H9 (cell line): ENCODE data around the gene LRRC7. TPM values are rescaled to one million over a fixed set of nuclear protein-coding genes. Genes with fewer than 3 reads are reported as not detected.

Source experiments
- DNase-seq: peaks from one replicate; pipeline ENCODE4 v3.0.0-alpha.2; 2017
- H2AFZ ChIP-seq: one replicate; pipeline ENCODE4 v1.6.1; 2013; ENCODE audit warnings: mild to moderate bottlenecking, low read length, control low read depth, moderate library complexity
- H2AK5ac ChIP-seq: 2 replicates; pipeline ENCODE4 v1.6.1; 2013; ENCODE audit warnings: low read length, control low read depth, mixed read lengths; ENCODE audit not compliant: insufficient read length
- H2BK120ac ChIP-seq: one replicate; pipeline ENCODE4 v1.6.1; 2013; ENCODE audit warnings: low read depth, mild to moderate bottlenecking, low read length, control low read depth, inconsistent platforms; ENCODE audit not compliant: poor library complexity, severe bottlenecking
- H2BK12ac ChIP-seq: 2 replicates; pipeline ENCODE4 v1.6.1; 2013; ENCODE audit warnings: low read length, control low read depth, mixed read lengths, low read depth; ENCODE audit not compliant: insufficient read length
- H2BK15ac ChIP-seq: 2 replicates; pipeline ENCODE4 v1.6.1; 2013; ENCODE audit warnings: low read depth, low read length, control low read depth
- H2BK20ac ChIP-seq: one replicate; pipeline ENCODE4 v1.6.1; 2013; ENCODE audit warnings: low read depth, mild to moderate bottlenecking, low read length, control low read depth, inconsistent platforms; ENCODE audit not compliant: poor library complexity, severe bottlenecking
- H2BK5ac ChIP-seq: 2 replicates; pipeline ENCODE4 v1.6.1; 2013; ENCODE audit warnings: low read length, control low read depth, mixed read lengths; ENCODE audit not compliant: insufficient read length
- H3K14ac ChIP-seq: 2 replicates; pipeline ENCODE4 v1.6.1; 2013; ENCODE audit warnings: low read length, control low read depth; ENCODE audit not compliant: insufficient read depth
- H3K18ac ChIP-seq: 2 replicates; pipeline ENCODE4 v1.6.1; 2013; ENCODE audit warnings: low read depth, mild to moderate bottlenecking, mixed read lengths, low read length, control low read depth; ENCODE audit not compliant: insufficient read length
- H3K23ac ChIP-seq: 2 replicates; pipeline ENCODE4 v1.6.1; 2013; ENCODE audit warnings: low read length, control low read depth, mixed read lengths, low read depth; ENCODE audit not compliant: insufficient read length
- H3K23me2 ChIP-seq: 2 replicates; pipeline ENCODE4 v1.6.1; 2013; ENCODE audit warnings: low read depth, mild to moderate bottlenecking, mixed read lengths, low read length, control low read depth; ENCODE audit not compliant: insufficient read length, poor library complexity, severe bottlenecking
- H3K27ac ChIP-seq: 2 replicates; pipeline ENCODE4 v1.5.1; 2013; ENCODE audit warnings: low read length, control low read depth, mixed read lengths, low read depth; ENCODE audit not compliant: insufficient read length
- H3K27me3 ChIP-seq: 2 replicates; pipeline ENCODE4 v1.6.1; 2013; ENCODE audit warnings: low read length, control low read depth, inconsistent platforms; ENCODE audit not compliant: insufficient read depth
- H3K4ac ChIP-seq: 2 replicates; pipeline ENCODE4 v1.6.1; 2013; ENCODE audit warnings: low read depth, mild to moderate bottlenecking, control low read depth, inconsistent platforms, low read length, moderate library complexity
- H3K4me1 ChIP-seq: 2 replicates; pipeline ENCODE4 v1.6.1; 2013; ENCODE audit warnings: low read length, control low read depth, inconsistent platforms; ENCODE audit not compliant: insufficient read depth
- H3K4me2 ChIP-seq: 2 replicates; pipeline ENCODE4 v1.6.1; 2013; ENCODE audit warnings: low read length, control low read depth, mixed read lengths; ENCODE audit not compliant: insufficient read length, insufficient read depth
- H3K56ac ChIP-seq: 2 replicates; pipeline ENCODE4 v1.6.1; 2013; ENCODE audit warnings: low read depth, mild to moderate bottlenecking, mixed read lengths, low read length, control low read depth; ENCODE audit not compliant: insufficient read length
- H3K79me1 ChIP-seq: 2 replicates; pipeline ENCODE4 v1.6.1; 2013; ENCODE audit warnings: low read depth, mild to moderate bottlenecking, moderate library complexity, low read length, control low read depth, inconsistent platforms; ENCODE audit not compliant: insufficient read depth, poor library complexity, severe bottlenecking
- H3K79me2 ChIP-seq: 2 replicates; pipeline ENCODE4 v1.6.1; 2013; ENCODE audit warnings: low read length, control low read depth, inconsistent platforms; ENCODE audit not compliant: insufficient read depth
- H3K9ac ChIP-seq: 2 replicates; pipeline ENCODE4 v1.6.1; 2013; ENCODE audit warnings: low read length, control low read depth, mixed read lengths; ENCODE audit not compliant: insufficient read length; ENCODE audit errors: extremely low read depth
- H3K9me3 ChIP-seq: one replicate; pipeline ENCODE4 v1.6.1; 2013; ENCODE audit warnings: low read depth, low read length, inconsistent platforms; ENCODE audit not compliant: control insufficient read depth
- H3T11ph ChIP-seq: one replicate; pipeline ENCODE4 v1.6.1; 2013; ENCODE audit warnings: mild to moderate bottlenecking, low read length, control low read depth, inconsistent platforms
- H4K20me1 ChIP-seq: one replicate; pipeline ENCODE4 v1.6.1; 2013; ENCODE audit not compliant: control insufficient read depth, insufficient read length, insufficient read depth
- H4K5ac ChIP-seq: 2 replicates; pipeline ENCODE4 v1.6.1; 2013; ENCODE audit warnings: low read depth, mild to moderate bottlenecking, mixed read lengths, low read length, control low read depth; ENCODE audit not compliant: insufficient read length
- H4K8ac ChIP-seq: replicated peaks from 2 replicates; pipeline ENCODE4 v1.6.1; 2013; ENCODE audit warnings: low read length, control low read depth, mixed read lengths, low read depth; ENCODE audit not compliant: insufficient read length
- H4K91ac ChIP-seq: 2 replicates; pipeline ENCODE4 v1.6.1; 2013; ENCODE audit warnings: low read depth, mild to moderate bottlenecking, moderate library complexity, mixed read lengths, low read length, control low read depth; ENCODE audit not compliant: insufficient read length
- H3K27ac Mint-ChIP-seq, 3 experiments: 2 replicates in 2 of 3; 3 replicates in 1 of 3; pipeline ENCODE4 v1.8.0; 2020 to 2021; ENCODE audit warnings: mixed read lengths in 3 of 3, mild to moderate bottlenecking in 1 of 3, moderate library complexity in 1 of 3
- H3K27me3 Mint-ChIP-seq: 2 replicates; pipeline ENCODE4 v1.8.0; 2021; ENCODE audit warnings: low read depth, mild to moderate bottlenecking, moderate library complexity, mixed read lengths
- H3K36me3 Mint-ChIP-seq, 3 experiments: 2 replicates in 2 of 3; 3 replicates in 1 of 3; pipeline ENCODE4 v1.8.0; 2020 to 2021; ENCODE audit warnings: low read depth in 3 of 3, mixed read lengths in 3 of 3; ENCODE audit not compliant: insufficient read depth in 1 of 3
- H3K4me1 Mint-ChIP-seq, 2 experiments: 2 replicates each; pipeline ENCODE4 v1.8.0; 2020; ENCODE audit warnings: mixed read lengths in 2 of 2
- H3K4me3 Mint-ChIP-seq, 2 experiments: 2 replicates in 1 of 2; 3 replicates in 1 of 2; pipeline ENCODE4 v1.8.0; 2020 to 2021; ENCODE audit warnings: mild to moderate bottlenecking in 2 of 2, mixed read lengths in 2 of 2, moderate library complexity in 1 of 2
- H3K9me3 Mint-ChIP-seq, 2 experiments: 2 replicates in 1 of 2; 3 replicates in 1 of 2; pipeline ENCODE4 v1.8.0; 2020; ENCODE audit warnings: mild to moderate bottlenecking in 2 of 2, mixed read lengths in 2 of 2, moderate library complexity in 1 of 2
- WGBS: extraction: QIAGEN DNeasy Blood & Tissue Kit; methylation state at CpG from one replicate; pipeline ENCODE4 v1.1.7; 2013; ENCODE audit warnings: missing lambda C conversion rate, low lambda C conversion rate, mixed read lengths; ENCODE audit not compliant: insufficient read length; ENCODE audit errors: extremely low coverage; 5-methylcytosine and 5-hydroxymethylcytosine counted together
- total RNA-seq: library from RNA; stranded (reverse); gene quantifications from 2 replicates; pipeline ENCODE4 v1.2.1, GENCODE V29; 2021
- TF ChIP-seq, protein P1 (sequence below): fragments of 200-600 bp; sonication (generic); conservative IDR thresholded peaks from 3 replicates; pipeline ENCODE4 v1.8.0; 2021; ENCODE audit warnings: antibody characterized with exemption, mild to moderate bottlenecking

LRRC7 gene
- total RNA-seq, 1 experiment from 2014 or later: not detected

DNA sequence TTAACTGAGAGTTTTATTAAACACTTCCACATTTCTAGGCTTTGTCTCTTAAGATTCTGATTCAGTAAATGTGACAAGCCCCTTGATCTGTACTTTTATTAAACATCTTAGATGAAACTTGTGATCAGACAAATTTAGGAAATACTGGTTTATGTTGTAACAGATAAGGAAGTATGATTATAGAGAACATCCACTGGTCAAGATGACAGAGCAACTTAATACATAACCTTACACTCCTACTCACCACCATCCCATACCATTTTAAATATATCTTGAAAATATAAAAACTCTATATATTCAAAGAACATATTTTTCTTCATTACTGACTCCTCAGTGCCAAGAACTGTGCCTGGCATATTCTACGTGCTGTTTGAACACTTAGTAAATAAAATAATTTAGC, 420.2 kb downstream of the LRRC7 start:
- Histone ChIP-seq H4K91ac (no peak overlapping the region), H2BK15ac (no peak overlapping the region), H2AK5ac (no peak overlapping the region), H2BK12ac (no peak overlapping the region), H3K4ac (no peak overlapping the region), H3K18ac (no peak overlapping the region), H4K20me1 (no peaks in the 10 kb centered on the region), H3K56ac (no peak overlapping the region), H3K4me1 (no peaks in the 10 kb centered on the region; the same call in 1 of the 2 replicates), H2BK5ac (no peak overlapping the region), H3K23ac (no peak overlapping the region), H3K4me2 (no peak overlapping the region), H3K27me3 (no peaks in the 10 kb centered on the region), H4K5ac (no peak overlapping the region), H3K79me2 (no peaks in the 10 kb centered on the region), H3T11ph (no peak overlapping the region), H2BK20ac (no peak overlapping the region), H3K14ac (no peak overlapping the region), H2BK120ac (no peak overlapping the region), H4K8ac (no peak overlapping the region), H2AFZ (no peak overlapping the region), H3K9ac (no peak overlapping the region), H3K23me2 (no peaks in the 10 kb centered on the region), H3K79me1 (no peaks in the 10 kb centered on the region), H3K9me3 (no peaks in the 10 kb centered on the region), H3K27ac (no peak overlapping the region)
- Mint-ChIP-seq H3K36me3 (no peaks in the 10 kb centered on the region), H3K4me1 (peaks cover 0 to 7% of the 10 kb centered on the region in 2 experiments; a peak in 2 of 4 replicates), H3K27ac (no peak overlapping the region), H3K27me3 (peaks cover 2% of the 10 kb centered on the region; the same call in 1 of the 2 replicates), H3K4me3 (no peak overlapping the region), H3K9me3 (no peaks in the 10 kb centered on the region)
- no CpG with 5 or more reads among the region's 1 CpG for WGBS
- DNase-seq: no peak
- TF ChIP-seq, protein P1, sequence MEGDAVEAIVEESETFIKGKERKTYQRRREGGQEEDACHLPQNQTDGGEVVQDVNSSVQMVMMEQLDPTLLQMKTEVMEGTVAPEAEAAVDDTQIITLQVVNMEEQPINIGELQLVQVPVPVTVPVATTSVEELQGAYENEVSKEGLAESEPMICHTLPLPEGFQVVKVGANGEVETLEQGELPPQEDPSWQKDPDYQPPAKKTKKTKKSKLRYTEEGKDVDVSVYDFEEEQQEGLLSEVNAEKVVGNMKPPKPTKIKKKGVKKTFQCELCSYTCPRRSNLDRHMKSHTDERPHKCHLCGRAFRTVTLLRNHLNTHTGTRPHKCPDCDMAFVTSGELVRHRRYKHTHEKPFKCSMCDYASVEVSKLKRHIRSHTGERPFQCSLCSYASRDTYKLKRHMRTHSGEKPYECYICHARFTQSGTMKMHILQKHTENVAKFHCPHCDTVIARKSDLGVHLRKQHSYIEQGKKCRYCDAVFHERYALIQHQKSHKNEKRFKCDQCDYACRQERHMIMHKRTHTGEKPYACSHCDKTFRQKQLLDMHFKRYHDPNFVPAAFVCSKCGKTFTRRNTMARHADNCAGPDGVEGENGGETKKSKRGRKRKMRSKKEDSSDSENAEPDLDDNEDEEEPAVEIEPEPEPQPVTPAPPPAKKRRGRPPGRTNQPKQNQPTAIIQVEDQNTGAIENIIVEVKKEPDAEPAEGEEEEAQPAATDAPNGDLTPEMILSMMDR: no peak
